Right hindlimb (tissue), 1 donor: Measurements from ENCODE around the gene SLC26A8.
"Not testable (repeated sequence)": the region's sequence is repeated elsewhere in the genome, so short reads cannot be mapped to it uniquely, and the experiment has no call there.

Experiments used
- DNase-seq: peaks from one replicate; pipeline ENCODE4 v3.0.0-alpha.2; 2018

SLC26A8 gene

DNA sequence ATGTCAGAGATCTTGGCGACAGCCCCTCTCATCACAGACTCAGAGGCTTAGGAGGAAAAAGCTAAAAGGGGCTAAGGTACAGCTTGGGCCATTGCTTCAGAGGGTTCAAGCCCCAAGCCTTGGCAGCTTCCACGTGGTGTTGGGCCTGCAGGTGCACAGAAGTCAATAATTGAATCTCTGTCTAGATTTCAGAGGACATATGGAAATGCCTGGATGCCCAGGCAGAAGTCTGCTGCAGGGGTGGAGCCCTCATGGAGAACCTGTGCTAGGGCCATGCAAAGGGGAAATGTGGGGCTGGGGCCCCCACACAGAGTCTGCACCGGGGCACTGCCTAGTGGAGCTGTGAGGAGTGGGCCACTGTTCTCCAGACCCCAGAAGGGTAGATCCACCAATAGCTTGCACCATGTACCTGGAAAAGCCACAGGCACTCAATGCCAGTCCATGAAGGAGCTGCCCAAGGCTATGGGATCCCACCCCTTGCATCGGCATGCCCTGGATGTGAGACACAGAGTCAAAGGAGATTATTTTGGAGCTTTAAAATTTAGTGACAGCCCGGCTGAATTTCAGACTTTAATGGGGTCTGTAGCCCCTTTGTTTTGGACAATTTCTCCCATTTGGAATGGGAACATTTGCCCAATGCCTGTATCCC, 115.6 kb downstream of the SLC26A8 start:
- DNase-seq: not testable (repeated sequence)

DNA sequence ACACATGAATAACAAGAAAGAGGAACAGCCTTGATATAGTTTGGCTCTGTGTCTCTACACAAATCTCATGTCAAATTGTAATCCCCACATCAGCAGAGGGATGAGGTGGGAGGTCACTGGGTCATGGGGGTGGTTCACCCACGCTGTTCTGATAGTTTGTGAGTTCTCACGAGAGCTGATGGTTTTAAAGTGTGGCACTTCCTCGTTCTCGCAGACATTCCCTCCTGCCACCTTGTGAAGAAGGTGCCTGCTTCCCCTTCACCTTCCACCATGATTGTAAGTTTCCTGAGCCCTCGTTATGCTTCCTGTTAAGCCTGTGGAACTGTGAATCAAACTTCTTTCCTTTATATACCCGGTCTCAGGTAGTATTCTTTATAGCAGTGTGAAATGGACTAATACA, 116.7 kb downstream of the SLC26A8 start:
- DNase-seq: no peak

DNA sequence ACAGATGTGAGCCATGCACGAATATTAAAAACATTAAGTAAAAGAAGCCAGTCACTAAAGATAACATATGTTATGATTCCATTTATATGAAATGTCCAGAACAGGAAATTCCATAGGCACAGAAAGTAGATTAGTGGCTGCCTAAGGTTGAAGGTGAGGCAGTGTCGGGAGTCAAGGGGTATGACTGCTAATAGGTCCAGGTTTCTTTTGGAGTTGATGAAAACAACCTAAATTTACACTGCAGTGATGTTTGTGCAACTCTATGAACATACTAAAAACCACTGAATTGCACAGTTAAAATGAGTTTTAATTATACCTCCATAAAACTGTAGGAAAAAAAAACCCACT, 118.0 kb downstream of the SLC26A8 start:
- no peak for DNase-seq

DNA sequence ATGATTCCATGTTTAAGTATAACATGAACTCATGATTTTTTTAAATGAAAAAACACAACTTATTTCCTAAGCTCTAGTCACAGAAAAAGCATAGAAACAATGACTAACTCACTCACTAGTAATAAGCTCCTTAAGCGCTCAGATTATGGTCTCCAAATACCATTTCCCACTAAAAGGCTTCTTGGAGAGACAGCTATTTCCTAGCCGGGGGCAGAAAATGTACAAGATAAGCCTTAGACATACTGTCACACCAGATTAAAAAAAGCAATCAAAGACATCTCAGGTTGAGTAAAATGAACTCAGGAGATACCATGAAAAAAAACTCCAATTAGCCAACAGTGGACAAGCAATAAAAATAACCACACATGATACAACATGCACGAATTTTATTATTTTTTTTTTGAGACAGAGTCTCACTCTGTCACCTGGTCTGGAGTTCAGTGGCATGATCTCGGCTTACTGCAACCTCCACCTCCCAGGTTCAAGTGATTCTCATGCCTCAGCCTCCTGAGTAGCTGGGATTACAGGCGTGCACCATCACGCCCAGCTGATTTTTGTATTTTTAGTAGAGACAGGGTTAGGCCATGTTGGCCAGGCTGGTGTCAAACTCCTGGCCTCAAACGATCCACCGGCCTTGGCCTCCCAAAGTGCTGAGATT, 118.5 kb downstream of the SLC26A8 start:
- DNase-seq: no peak

DNA sequence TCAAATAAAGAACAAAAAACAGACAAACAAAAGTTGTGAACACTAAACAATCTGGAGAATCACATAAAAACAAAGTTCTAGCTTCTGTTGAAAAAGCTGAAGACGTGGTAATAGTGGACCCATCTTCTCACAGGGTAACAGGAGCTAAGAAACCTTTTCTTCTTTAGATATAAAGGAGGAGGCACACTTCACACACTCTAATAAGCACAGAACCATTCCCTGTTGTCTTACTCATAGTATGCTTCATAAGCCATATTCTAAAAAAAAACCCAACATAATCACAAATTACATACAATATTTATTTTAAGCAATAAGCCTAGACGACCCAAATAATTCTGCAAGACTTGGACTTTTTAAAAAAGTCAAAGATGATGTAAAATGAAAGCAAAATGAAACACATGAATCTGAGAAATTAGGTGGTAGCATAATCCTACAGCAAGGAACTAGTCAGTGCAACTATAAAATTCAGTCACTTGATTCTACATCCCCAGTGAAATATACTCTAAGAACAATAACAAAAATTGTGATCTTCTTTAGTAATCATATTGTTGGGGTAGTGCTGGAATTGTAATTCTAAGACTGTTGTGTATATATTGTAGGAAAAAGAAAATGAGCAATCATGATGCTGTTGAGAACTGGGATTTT, 119.2 kb downstream of the SLC26A8 start:
- no peak for DNase-seq

DNA sequence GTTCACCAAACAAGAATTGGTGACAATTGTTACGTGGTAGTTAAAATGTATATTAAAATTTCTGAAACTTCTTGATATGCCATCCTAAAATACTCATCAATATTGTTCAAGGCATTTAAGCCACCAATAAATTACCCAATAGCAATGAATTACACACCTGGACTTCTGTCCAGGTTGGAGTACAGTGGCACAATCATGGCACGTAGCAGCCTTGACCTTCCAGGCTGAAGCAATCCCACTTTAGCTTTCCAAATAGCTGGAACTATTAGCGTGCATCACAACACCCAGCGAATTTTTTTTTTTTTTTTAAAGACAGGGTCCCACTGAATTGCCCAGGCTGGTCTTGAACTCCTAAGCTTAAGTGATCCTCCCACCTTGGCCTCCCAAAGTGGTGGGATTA, 120.8 kb downstream of the SLC26A8 start:
- no peak for DNase-seq

DNA sequence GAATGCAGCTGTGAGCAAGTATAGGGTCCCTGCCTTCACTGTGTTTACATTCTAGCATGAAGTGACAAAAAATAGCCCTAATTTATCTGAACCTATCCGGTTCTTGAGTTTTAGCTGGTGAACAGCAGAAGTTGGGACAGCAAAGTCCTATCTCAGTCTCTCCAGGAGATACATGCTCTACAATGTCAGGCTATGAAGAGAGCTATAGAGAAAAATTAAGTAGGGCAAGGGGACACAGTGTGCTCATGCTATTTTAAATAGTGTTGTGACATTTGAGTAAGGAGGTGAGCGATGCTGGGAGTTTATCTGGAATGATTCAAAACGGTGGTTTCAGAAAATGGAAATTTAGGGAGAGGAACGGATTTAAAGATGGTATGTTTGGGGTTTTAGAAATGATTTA, 124.0 kb downstream of the SLC26A8 start:
- DNase-seq: no peak

DNA sequence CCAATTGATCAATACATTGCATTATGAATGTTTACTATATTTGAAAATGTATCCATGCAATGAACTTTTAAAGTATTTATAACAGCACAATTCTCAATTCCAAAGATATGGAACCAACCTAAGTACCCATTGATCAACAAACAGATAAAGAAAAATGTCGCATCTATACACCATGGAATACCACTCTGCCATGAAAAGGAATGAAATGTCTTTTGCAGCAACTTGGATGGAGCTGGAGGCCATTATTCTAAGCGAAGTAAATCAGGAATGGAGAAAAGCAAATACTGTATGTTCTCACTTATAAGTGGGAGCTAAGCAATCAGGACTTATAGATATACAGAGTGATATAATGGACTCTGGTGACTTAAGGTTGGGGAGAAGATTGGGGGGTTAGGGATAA, 126.4 kb downstream of the SLC26A8 start:
- DNase-seq: no peak

DNA sequence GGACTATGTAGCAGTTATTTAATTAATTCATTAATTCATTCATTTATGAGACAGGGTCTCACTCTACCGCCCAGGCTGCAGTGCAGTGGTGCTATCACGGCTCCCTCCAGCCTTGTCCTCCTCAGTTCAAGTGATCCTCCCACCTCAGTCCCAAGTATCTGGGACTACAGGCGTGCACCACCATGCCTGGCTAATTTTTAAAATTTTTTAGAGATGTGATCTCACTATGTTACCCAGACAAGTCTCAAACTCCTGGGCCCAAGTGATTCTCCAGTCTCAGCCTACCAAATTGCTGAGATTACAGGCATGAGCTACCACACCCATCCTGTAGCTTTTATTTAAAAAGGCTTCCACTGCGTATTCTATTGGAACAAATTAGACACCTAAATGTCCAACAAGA, 127.0 kb downstream of the SLC26A8 start:
- DNase-seq: no peak

DNA sequence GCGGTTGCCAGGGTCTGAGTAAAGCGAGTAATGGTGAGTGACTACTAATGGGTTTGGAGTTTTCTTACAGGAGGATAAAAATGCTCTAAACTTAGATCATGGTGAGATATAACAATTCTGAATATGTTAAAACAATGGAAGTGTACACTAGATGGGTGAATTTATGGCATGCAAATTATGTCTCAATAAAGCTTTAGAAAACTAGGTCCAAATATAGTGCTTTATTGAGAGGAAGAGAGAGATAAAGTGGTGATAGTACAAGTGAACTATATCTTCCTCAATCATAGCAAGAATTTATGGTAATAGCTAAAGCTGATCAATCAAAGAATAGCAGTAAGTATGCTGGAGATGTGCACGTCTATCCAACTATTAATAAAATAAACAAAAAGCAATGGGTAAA, 127.4 kb downstream of the SLC26A8 start:
- no peak for DNase-seq

DNA sequence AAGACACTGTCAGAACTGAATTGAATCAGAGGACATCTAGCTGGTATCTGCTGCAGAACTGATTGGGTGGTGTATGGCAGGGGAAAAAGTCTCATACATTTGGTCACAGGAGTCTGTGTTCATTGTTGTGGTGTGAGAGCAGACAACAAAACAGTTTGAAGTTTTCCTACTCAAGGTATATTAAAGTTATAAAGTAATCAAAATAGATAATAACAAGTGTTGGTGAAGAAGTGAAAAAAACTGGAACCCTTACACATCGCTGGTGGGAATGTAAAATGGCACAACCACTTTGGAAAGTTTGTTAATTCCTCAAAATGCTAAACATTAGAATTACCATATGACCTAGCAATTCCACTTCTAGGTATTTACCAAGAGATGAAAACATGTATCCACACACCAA, 128.2 kb downstream of the SLC26A8 start:
- DNase-seq: no peak

DNA sequence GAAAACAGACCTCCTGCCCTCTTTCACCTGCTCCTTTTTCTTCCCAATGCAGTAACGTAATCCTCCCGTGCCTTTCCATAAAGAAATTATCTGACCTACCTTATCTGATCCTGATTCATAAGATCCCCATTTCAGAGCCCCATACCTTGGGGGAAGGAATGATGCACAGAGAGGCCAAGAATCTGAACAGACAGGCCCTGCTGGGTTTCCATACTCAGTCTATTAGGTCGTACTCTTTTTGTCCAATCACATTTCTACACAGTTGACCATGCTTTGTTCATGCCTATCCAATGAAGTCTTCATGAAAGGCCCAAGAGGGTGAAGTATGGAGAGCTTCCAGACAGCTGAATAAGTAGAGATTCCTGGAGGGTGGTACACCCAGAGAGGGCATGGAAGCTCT, 128.9 kb downstream of the SLC26A8 start:
- DNase-seq: no peak

DNA sequence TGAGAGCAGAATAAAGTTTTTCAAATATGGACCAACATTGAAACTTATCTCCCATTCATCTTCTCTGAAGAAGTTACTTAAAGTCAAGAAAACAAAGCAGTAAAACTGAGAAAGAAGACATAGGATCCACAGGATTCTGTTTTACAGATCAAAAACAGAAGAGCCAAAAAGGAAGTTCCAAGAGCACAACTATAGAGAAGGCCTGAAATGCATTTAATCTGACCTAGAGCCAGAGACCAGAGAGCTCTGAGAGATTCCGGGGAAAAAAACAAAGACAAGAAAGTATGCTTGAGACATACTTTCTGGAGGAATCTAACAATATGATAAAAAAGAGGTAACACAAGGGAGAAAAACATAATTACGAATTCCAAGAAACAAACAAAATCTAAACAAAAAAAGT, 129.7 kb downstream of the SLC26A8 start:
- no peak for DNase-seq
